Osteoblast (primary cell): ENCODE data around the gene FCAMR. TPM values are rescaled to one million over a fixed set of nuclear protein-coding genes. Genes with fewer than 3 reads are reported as not detected.
A peak's percentile ranks its signal among the peaks of the same experiment; 100 is the strongest.

ENCODE experiments used
- DNase-seq: peaks from one replicate; pipeline ENCODE4 v3.0.0; 2011; ENCODE audit warnings: low spot score, mixed read lengths; ENCODE audit not compliant: insufficient read length; ENCODE audit errors: missing footprints
- H2AFZ ChIP-seq: 2 replicates; pipeline ENCODE4 v1.6.0; 2011; ENCODE audit warnings: mild to moderate bottlenecking, low read length
- H3K27ac ChIP-seq: 2 replicates; pipeline ENCODE4 v1.5.1; 2011; ENCODE audit warnings: mild to moderate bottlenecking, low read depth, low read length, moderate library complexity
- H3K27me3 ChIP-seq: 2 replicates; pipeline ENCODE4 v1.6.0; 2012; ENCODE audit warnings: mild to moderate bottlenecking, control low read depth, inconsistent platforms, low read length, moderate library complexity; ENCODE audit not compliant: insufficient read depth
- H3K36me3 ChIP-seq: 2 replicates; pipeline ENCODE4 v1.5.1; 2011; ENCODE audit warnings: mild to moderate bottlenecking, low read length, control low read depth, moderate library complexity; ENCODE audit not compliant: insufficient read depth
- H3K4me1 ChIP-seq: 2 replicates; pipeline ENCODE4 v1.5.1; 2011; ENCODE audit warnings: mild to moderate bottlenecking, low read length, control low read depth, moderate library complexity; ENCODE audit not compliant: insufficient read depth
- H3K4me2 ChIP-seq: 2 replicates; pipeline ENCODE4 v1.6.0; 2011; ENCODE audit warnings: mild to moderate bottlenecking, low read length; ENCODE audit not compliant: insufficient read depth
- H3K4me3 ChIP-seq: fragments of 200-600 bp; sonication (generic); 3 replicates; pipeline ENCODE4 v1.5.1; 2012; ENCODE audit warnings: mild to moderate bottlenecking, low read length, inconsistent platforms; ENCODE audit not compliant: insufficient read depth
- H3K79me2 ChIP-seq: 2 replicates; pipeline ENCODE4 v1.6.0; 2012; ENCODE audit warnings: mild to moderate bottlenecking, low read length, control low read depth, inconsistent platforms; ENCODE audit not compliant: insufficient read depth
- H3K9me3 ChIP-seq: 2 replicates; pipeline ENCODE4 v1.5.1; 2011; ENCODE audit warnings: low read depth, low read length, control low read depth
- H4K20me1 ChIP-seq: 2 replicates; pipeline ENCODE4 v1.6.0; 2012; ENCODE audit warnings: mild to moderate bottlenecking, low read length, control low read depth; ENCODE audit not compliant: insufficient read depth
- total RNA-seq: library from RNA; depleted of rRNA; stranded (reverse); fragments of >200 nt; gene quantifications from 2 replicates; pipeline ENCODE4 v1.2.3, GENCODE V29; 2012
- TF ChIP-seq, protein P1 (sequence below): IDR thresholded peaks from 2 replicates; pipeline ENCODE4 v1.5.1; 2011; ENCODE audit warnings: mild to moderate bottlenecking, low read depth, low read length, moderate library complexity; ENCODE audit errors: extremely low read depth

The FCAMR gene
- total RNA-seq, 1 donor = not detected

DNA sequence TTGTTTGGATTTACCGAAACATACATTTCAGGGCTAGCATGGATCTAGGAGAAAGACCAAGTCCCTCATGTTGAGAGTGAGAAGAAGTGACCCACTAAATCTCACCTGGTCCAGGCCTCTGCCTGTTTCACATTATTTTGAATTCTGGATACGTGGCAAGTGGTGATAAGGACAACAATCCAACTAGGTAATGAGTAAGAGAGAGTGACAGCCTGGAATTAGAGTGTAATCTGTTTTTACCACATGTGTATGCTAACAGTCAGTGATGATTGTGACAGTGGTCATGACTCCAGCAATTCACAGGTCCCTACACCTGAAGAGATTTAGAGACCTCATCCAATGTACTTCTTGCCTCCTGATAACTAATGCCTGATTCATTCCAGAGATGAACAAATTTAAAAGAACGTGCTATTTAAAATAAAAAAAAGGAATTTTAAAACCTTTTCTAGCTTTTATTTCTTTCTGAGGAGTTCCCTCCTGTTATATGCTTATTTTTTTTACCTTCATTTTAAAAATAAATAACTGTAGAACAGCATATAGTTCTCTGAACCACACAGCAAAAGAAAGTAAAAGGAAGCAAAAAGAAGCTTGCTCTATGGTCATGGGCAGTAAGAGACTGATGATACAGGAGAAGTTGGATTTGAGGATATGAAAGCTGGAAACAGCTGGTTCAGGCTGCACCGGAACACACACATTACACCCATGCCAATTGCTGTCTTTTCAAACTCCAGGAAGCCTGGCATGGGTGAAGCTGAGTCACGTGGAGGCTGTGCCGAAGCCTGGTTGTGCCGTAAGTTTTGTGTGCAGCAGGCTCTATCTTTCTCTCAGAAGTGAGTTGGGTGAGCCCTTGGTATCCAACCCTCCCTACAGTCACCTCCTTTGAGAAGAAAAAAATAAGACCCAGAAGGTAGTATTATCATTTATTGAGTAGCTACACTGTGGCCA is 47.6 kb upstream of the FCAMR start:
- Histone ChIP-seq H3K27me3 (no peaks in the 10 kb centered on the region), H4K20me1 (no peaks in the 10 kb centered on the region), H3K36me3 (no peaks in the 10 kb centered on the region), H3K4me2 (no peak overlapping the region), H3K4me3 (no peak overlapping the region), H3K4me1 (peaks cover 23% of the 10 kb centered on the region), H3K79me2 (no peaks in the 10 kb centered on the region), H3K27ac (no peak overlapping the region), H2AFZ (peak overlapping the region; percentile 36), H3K9me3 (no peaks in the 10 kb centered on the region)
- TF ChIP-seq, protein P1, sequence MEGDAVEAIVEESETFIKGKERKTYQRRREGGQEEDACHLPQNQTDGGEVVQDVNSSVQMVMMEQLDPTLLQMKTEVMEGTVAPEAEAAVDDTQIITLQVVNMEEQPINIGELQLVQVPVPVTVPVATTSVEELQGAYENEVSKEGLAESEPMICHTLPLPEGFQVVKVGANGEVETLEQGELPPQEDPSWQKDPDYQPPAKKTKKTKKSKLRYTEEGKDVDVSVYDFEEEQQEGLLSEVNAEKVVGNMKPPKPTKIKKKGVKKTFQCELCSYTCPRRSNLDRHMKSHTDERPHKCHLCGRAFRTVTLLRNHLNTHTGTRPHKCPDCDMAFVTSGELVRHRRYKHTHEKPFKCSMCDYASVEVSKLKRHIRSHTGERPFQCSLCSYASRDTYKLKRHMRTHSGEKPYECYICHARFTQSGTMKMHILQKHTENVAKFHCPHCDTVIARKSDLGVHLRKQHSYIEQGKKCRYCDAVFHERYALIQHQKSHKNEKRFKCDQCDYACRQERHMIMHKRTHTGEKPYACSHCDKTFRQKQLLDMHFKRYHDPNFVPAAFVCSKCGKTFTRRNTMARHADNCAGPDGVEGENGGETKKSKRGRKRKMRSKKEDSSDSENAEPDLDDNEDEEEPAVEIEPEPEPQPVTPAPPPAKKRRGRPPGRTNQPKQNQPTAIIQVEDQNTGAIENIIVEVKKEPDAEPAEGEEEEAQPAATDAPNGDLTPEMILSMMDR = no peak
- peak; percentile 74 for DNase-seq

DNA sequence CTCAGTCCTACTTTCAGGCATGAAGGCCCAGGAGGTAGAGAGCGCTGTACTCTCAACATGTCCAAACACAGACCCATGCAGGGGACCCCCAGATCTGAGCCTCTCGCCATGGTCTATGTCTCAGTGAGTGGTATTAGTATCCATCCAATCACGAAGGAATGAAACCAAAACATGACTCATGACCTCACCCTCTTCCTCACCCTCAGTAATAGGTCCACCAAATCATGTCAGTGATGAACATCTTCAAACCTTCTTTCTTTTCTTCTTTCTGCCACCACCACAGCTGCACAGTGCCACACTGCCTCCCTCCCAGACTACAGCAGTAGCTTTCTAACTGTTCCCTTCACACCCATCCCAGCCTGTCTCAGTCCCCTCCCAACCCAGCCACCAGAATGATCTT is 45.5 kb upstream of the FCAMR start:
- DNase-seq = no peak
- H4K20me1 ChIP-seq = no peaks in the 10 kb centered on the region
- no peak overlapping the region for H3K27ac ChIP-seq
- H3K27me3 ChIP-seq = no peaks in the 10 kb centered on the region
- H3K36me3 ChIP-seq = no peaks in the 10 kb centered on the region
- TF ChIP-seq, protein P1 = no peak
- H3K4me2 ChIP-seq = no peak overlapping the region
- H3K79me2 ChIP-seq = no peaks in the 10 kb centered on the region
- peaks cover 12% of the 10 kb centered on the region for H3K4me1 ChIP-seq
- no peak overlapping the region for H2AFZ ChIP-seq
- no peak overlapping the region for H3K4me3 ChIP-seq
- no peaks in the 10 kb centered on the region for H3K9me3 ChIP-seq

DNA sequence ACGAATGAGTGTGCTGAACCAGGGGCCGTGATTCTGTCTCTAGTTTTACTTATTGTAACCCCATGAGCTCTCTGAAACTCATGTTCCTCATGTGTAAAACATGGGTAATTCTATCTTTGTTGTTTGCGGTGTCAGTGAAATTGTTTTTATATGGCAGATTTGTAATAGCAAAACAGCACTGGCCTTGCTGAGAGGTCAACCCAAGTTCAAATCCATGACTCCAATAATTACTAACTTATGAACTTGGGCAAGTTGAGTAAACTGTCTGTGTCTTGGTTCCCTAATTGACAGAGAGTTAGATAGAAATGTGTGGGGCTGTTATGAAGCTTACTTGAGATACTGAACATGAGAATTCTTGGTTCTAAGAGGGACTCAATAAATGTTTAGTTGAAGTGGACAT is 44.5 kb upstream of the FCAMR start:
- no peaks in the 10 kb centered on the region for H4K20me1 ChIP-seq
- peaks cover 5% of the 10 kb centered on the region for H3K4me1 ChIP-seq
- no peaks in the 10 kb centered on the region for H3K79me2 ChIP-seq
- no peak overlapping the region for H2AFZ ChIP-seq
- H3K9me3 ChIP-seq = no peaks in the 10 kb centered on the region
- no peaks in the 10 kb centered on the region for H3K36me3 ChIP-seq
- no peak overlapping the region for H3K27ac ChIP-seq
- TF ChIP-seq, protein P1 = no peak
- DNase-seq = no peak
- H3K27me3 ChIP-seq = no peaks in the 10 kb centered on the region
- no peak overlapping the region for H3K4me3 ChIP-seq
- no peak overlapping the region for H3K4me2 ChIP-seq

DNA sequence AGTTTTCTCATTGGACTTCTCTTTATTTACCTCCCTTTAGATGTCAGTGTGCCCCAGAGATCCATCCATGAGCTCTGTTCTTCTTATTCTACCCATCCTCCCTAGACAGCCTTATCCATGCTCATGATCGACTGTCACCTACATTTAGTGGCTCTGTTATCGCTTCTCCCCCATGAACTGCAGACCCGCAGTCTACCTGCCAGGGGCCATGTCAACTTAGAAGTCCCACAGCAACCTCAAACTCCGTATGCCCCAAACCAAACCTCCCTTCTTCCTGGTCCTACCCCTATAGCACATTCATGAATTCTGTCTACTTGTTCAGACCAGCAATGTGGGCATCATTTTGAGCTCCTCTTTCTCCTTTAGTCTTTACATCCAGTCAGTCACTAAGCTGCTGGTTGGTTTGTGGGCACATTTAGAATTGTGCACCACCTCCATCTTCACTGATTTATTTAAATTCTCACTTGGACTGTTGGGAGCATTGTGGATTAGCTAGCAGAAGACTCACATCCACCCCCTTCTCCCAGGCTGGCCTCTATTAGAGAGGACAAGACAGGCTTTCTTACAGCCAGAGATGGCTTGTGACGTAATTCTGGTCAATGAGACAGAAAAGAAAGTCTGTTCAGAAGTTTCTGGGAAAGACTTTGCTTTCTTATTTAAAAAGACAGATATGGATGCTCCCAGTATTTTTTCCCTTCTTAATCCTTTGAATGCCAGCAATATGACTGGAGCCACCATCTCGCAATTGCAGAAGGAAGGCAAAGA is 43.2 kb upstream of the FCAMR start:
- Histone ChIP-seq H3K79me2 (no peaks in the 10 kb centered on the region), H3K4me3 (no peak overlapping the region), H3K27me3 (no peaks in the 10 kb centered on the region), H3K4me2 (no peak overlapping the region), H3K36me3 (no peaks in the 10 kb centered on the region), H4K20me1 (no peaks in the 10 kb centered on the region), H3K27ac (no peak overlapping the region), H2AFZ (no peak overlapping the region), H3K4me1 (peaks cover 5% of the 10 kb centered on the region), H3K9me3 (no peaks in the 10 kb centered on the region)
- TF ChIP-seq, protein P1 = no peak
- DNase-seq = no peak
